PC-3 (cell line): ENCODE data around the gene ARID5B. TPM values are rescaled to one million over a fixed set of nuclear protein-coding genes. Genes with fewer than 3 reads are reported as not detected.

Experiments used
- ATAC-seq: fragments of 200-7000 bp; cut with Tn5 transposase; 2 replicates; pipeline ENCODE4 v1.9.1; 2020; ENCODE audit warnings: mild to moderate bottlenecking, moderate library complexity
- BruUV-seq: library from RNA; stranded (reverse); fragments of 400-500 nt; replicated peaks from 2 replicates; lab custom pipeline; 2021; lab: Mats Ljungman, UMichigan
- CTCF ChIA-PET: fragments of 300-600 bp; sonication (Branson Sonifier 250); formaldehyde crosslinking; loops from one replicate; lab custom pipeline; 2022; ENCODE audit warnings: antibody characterized with exemption; lab: Charles Lee
- POLR2A ChIA-PET: fragments of 300-600 bp; sonication (Branson Sonifier 250); formaldehyde crosslinking; loops from one replicate; lab custom pipeline; 2022; ENCODE audit warnings: antibody characterized with exemption; ENCODE audit not compliant: unreplicated experiment; lab: Charles Lee
- DNase-seq: peaks from one replicate; pipeline ENCODE4 v3.0.0-alpha.2; 2015
- H2AFZ ChIP-seq: fragments of 300-600 bp; sonication (generic); 2 replicates; pipeline ENCODE4 v1.6.0; 2016; ENCODE audit warnings: antibody characterized with exemption, low read length
- H3F3A ChIP-seq: fragments of 300-600 bp; sonication (generic); one replicate; pipeline ENCODE4 v1.6.0; 2017; ENCODE audit warnings: antibody characterized with exemption, low read length, control low read depth, mild to moderate bottlenecking; ENCODE audit not compliant: unreplicated experiment
- H3K27ac ChIP-seq: fragments of 300-600 bp; sonication (generic); 2 replicates; pipeline ENCODE4 v1.5.1; 2016; ENCODE audit warnings: mild to moderate bottlenecking, low read length
- H3K27me3 ChIP-seq: fragments of 300-600 bp; sonication (generic); 2 replicates; pipeline ENCODE4 v1.6.1; 2016; ENCODE audit warnings: low read length, mixed read lengths
- H3K36me3 ChIP-seq: fragments of 300-600 bp; sonication (generic); 2 replicates; pipeline ENCODE4 v1.6.1; 2016; ENCODE audit warnings: low read depth, mixed run types, low read length, mixed read lengths
- H3K4me1 ChIP-seq: fragments of 300-600 bp; sonication (generic); 2 replicates; pipeline ENCODE4 v1.5.1; 2016; ENCODE audit warnings: low read length; ENCODE audit not compliant: insufficient read depth
- H3K4me2 ChIP-seq: fragments of 300-600 bp; sonication (generic); 2 replicates; pipeline ENCODE4 v1.6.0; 2016; ENCODE audit warnings: low read length
- H3K4me3 ChIP-seq: fragments of 300-600 bp; sonication (generic); 2 replicates; pipeline ENCODE4 v1.5.1; 2016; ENCODE audit warnings: mild to moderate bottlenecking, low read length, mixed read lengths
- H3K79me2 ChIP-seq: fragments of 300-600 bp; sonication (generic); 2 replicates; pipeline ENCODE4 v1.6.1; 2017; ENCODE audit warnings: low read length, mixed read lengths
- H3K9ac ChIP-seq: fragments of 300-600 bp; sonication (generic); 2 replicates; pipeline ENCODE4 v1.6.0; 2016; ENCODE audit warnings: mild to moderate bottlenecking, low read length
- H3K9me2 ChIP-seq: fragments of 300-600 bp; sonication (generic); replicated peaks from 2 replicates; pipeline ENCODE4 v1.6.1; 2016; ENCODE audit warnings: mixed run types, low read length, mixed read lengths
- H3K9me3 ChIP-seq: fragments of 300-600 bp; sonication (generic); 2 replicates; pipeline ENCODE4 v1.6.1; 2016; ENCODE audit warnings: low read length, mixed read lengths
- H4K20me1 ChIP-seq: fragments of 300-600 bp; sonication (generic); 2 replicates; pipeline ENCODE4 v1.6.1; 2016; ENCODE audit warnings: low read length, mixed read lengths
- CTCF ChIP-seq: fragments of 300-600 bp; sonication (generic); conservative IDR thresholded peaks from 2 replicates; pipeline ENCODE4 v1.5.1; 2017; ENCODE audit warnings: antibody characterized with exemption, low read depth, mild to moderate bottlenecking, low read length
- EZH2 ChIP-seq: fragments of 300-600 bp; sonication (generic); IDR thresholded peaks from one replicate; pipeline ENCODE4 v1.6.1; 2017; ENCODE audit warnings: antibody characterized with exemption, mild to moderate bottlenecking, low read length; ENCODE audit not compliant: unreplicated experiment
- EZH2phosphoT487 ChIP-seq: fragments of 300-600 bp; sonication (generic); IDR thresholded peaks from 2 replicates; pipeline ENCODE4 v1.6.1; 2018; ENCODE audit warnings: mild to moderate bottlenecking, antibody characterized with exemption, low read length, borderline replicate concordance
- intact Hi-C: fragments of 100-400 bp; cut with micrococcal nuclease; formaldehyde crosslinking; loops from 2 replicates; pipeline ENCODE4 v1.9.0; 2023
- total RNA-seq: library from RNA; depleted of rRNA; stranded (reverse); fragments of >200 nt; gene quantifications from 2 replicates; pipeline ENCODE4 v1.2.3, GENCODE V29; 2014

Gene ARID5B
- total RNA-seq, 1 experiment from 2014 or later = 26.4 TPM

GRCh38 chr10:61992059-61992460 lies 90.6 kb downstream of the ARID5B start:
- BruUV-seq = no TSS peak
- Histone ChIP-seq H3K9me2 (no peaks in the 10 kb centered on the region), H2AFZ (no peak overlapping the region), H3K4me3 (no peak overlapping the region), H3K4me1 (no peaks in the 10 kb centered on the region), H3K9ac (no peak overlapping the region), H3F3A (no peaks in the 10 kb centered on the region), H3K27me3 (no peaks in the 10 kb centered on the region), H3K27ac (no peak overlapping the region), H3K9me3 (no peaks in the 10 kb centered on the region), H3K4me2 (no peak overlapping the region), H4K20me1 (no peaks in the 10 kb centered on the region), H3K36me3 (no peaks in the 10 kb centered on the region), H3K79me2 (no peaks in the 10 kb centered on the region)
- DNase-seq (no peak), ATAC-seq (no peak)
- intact Hi-C loops = loop anchor here (2.0 kb wide), 1 partner anchor 29 kb away; no protein-coding TSS in a partner anchor
- TF ChIP-seq EZH2phosphoT487 (no peak), CTCF (no peak)
- ChIA-PET CTCF (interaction anchor here (0.7 kb wide), 1 partner anchor 9 kb away, joined by 3 read pairs; no protein-coding TSS in a partner anchor), POLR2A (no interaction called here)

- H3K4me3 ChIP-seq = no peak overlapping the region
- TF ChIP-seq CTCF (no peak), EZH2phosphoT487 (no peak), EZH2 (no peak)
- H3K9ac ChIP-seq = no peak overlapping the region
- H3K79me2 ChIP-seq = no peaks in the 10 kb centered on the region
- no peaks in the 10 kb centered on the region for H3F3A ChIP-seq
- DNase-seq (peak; percentile 50), ATAC-seq (no peak)
- CTCF ChIA-PET = interaction anchor here (0.7 kb wide), 1 partner anchor 10 kb away, joined by 3 read pairs; no protein-coding TSS in a partner anchor
- H3K4me1 ChIP-seq = no peaks in the 10 kb centered on the region
- intact Hi-C loops = loop anchor here (2.0 kb wide), 1 partner anchor 28 kb away; no protein-coding TSS in a partner anchor
- H3K4me2 ChIP-seq = no peak overlapping the region
- H3K27ac ChIP-seq = no peak overlapping the region
- no peaks in the 10 kb centered on the region for H3K36me3 ChIP-seq
- no peak overlapping the region for H2AFZ ChIP-seq
- no peaks in the 10 kb centered on the region for H4K20me1 ChIP-seq
- H3K9me2 ChIP-seq = no peaks in the 10 kb centered on the region
- BruUV-seq = no TSS peak
- no peaks in the 10 kb centered on the region for H3K9me3 ChIP-seq
- POLR2A ChIA-PET = no interaction called here
- no peaks in the 10 kb centered on the region for H3K27me3 ChIP-seq
These were observed 91.5 kb downstream of the ARID5B start for GRCh38 chr10:61992671-61993668.
